ENCODE measurements around the gene TMEM196. TPM values are rescaled to one million over a fixed set of nuclear protein-coding genes. Genes with fewer than 3 reads are reported as not detected.
A peak's percentile ranks its signal among the peaks of the same experiment; 100 is the strongest.

TMEM196 gene
- total RNA-seq, 1 donor from 2014 or later: not detected

DNA sequence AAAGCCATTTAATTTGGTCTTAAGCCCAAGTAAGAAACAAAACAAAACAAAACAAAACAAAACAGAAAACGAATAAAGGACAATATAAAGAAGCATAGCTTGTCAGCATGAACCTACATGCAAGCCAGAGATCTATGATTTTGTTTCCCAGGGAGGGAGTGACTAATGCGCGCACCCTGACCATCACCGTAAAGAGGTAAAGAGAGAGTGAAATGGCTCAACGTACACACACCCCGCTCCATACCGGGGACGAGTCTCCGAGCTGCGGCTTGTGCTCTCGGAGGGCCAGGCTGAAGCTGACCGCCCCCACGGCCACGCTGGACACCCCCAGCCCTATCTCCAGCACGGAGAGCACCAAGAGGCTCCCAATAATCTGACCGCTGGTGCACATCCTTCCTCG, 1.1 kb downstream of the TMEM196 start:
- H3K4me3 Mint-ChIP-seq: peak overlapping the region; percentile 96
- no peak overlapping the region for H2AFZ ChIP-seq (replicated peaks)
- no peaks in the 10 kb centered on the region for H3K9me3 Mint-ChIP-seq
- H3K27me3 Mint-ChIP-seq (ENCODE audit: insufficient read depth, low read depth): peaks cover 11% of the 10 kb centered on the region
- H3K36me3 Mint-ChIP-seq: no peaks in the 10 kb centered on the region
- peaks cover 7% of the 10 kb centered on the region for H4K20me1 ChIP-seq (ENCODE audit: low read depth)
- H3K4me2 ChIP-seq: peak overlapping the region; percentile 91
- no peak overlapping the region for H3K9ac ChIP-seq
- H3K27ac Mint-ChIP-seq: peak overlapping the region; percentile 73
- no peaks in the 10 kb centered on the region for H3K79me2 ChIP-seq (ENCODE audit: low read depth)
- peaks cover 21% of the 10 kb centered on the region for H3K4me1 Mint-ChIP-seq
- no peak overlapping the region for H3K27ac ChIP-seq
- H3K4me1 ChIP-seq: peaks cover 9% of the 10 kb centered on the region
- peaks cover 61% of the 10 kb centered on the region for H3K27me3 ChIP-seq
- H3K9me3 ChIP-seq (ENCODE audit: low read depth): no peaks in the 10 kb centered on the region
- H3F3A ChIP-seq (ENCODE audit: low read depth): peaks cover 22% of the 10 kb centered on the region
- no peaks in the 10 kb centered on the region for H3K36me3 ChIP-seq
- peak overlapping the region; percentile 54 for H3K4me3 ChIP-seq
- TF ChIP-seq, protein P1, sequence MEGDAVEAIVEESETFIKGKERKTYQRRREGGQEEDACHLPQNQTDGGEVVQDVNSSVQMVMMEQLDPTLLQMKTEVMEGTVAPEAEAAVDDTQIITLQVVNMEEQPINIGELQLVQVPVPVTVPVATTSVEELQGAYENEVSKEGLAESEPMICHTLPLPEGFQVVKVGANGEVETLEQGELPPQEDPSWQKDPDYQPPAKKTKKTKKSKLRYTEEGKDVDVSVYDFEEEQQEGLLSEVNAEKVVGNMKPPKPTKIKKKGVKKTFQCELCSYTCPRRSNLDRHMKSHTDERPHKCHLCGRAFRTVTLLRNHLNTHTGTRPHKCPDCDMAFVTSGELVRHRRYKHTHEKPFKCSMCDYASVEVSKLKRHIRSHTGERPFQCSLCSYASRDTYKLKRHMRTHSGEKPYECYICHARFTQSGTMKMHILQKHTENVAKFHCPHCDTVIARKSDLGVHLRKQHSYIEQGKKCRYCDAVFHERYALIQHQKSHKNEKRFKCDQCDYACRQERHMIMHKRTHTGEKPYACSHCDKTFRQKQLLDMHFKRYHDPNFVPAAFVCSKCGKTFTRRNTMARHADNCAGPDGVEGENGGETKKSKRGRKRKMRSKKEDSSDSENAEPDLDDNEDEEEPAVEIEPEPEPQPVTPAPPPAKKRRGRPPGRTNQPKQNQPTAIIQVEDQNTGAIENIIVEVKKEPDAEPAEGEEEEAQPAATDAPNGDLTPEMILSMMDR (IDR thresholded peaks at IDR 0.05): no peak
- TF ChIP-seq EZH2phosphoT487 (IDR thresholded peaks at IDR 0.05) (no peak), EZH2 (IDR thresholded peaks at IDR 0.05) (no peak)
- peak; percentile 47 for DNase-seq (ENCODE audit: low spot score)

DNA sequence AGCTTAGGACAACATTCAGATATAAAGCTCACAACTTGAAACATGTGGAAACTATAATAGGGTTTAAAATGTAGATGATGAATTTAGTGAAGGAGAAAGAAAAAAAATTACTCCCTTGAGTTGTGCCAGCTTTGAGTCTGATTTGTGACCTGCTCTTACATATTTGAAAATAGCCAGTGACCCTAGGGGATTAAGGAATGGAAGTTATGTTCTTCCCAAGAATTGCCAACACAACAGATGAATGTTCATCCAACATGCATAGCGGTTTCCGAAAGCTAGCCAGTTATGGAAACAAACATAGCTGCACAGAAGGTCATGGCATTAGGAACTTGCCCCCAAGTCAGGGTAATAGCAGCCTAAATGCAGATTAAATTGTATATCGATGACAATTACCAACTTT, 10.8 kb downstream of the TMEM196 start:
- no peaks in the 10 kb centered on the region for H3K4me1 Mint-ChIP-seq
- Histone ChIP-seq H3K4me3 (no peak overlapping the region), H3F3A (ENCODE audit: low read depth) (no peaks in the 10 kb centered on the region), H3K27me3 (no peaks in the 10 kb centered on the region), H3K4me1 (no peaks in the 10 kb centered on the region), H3K9me3 (ENCODE audit: low read depth) (no peaks in the 10 kb centered on the region), H3K79me2 (ENCODE audit: low read depth) (no peaks in the 10 kb centered on the region), H3K27ac (no peak overlapping the region), H4K20me1 (ENCODE audit: low read depth) (no peaks in the 10 kb centered on the region), H3K36me3 (no peaks in the 10 kb centered on the region), H2AFZ (replicated peaks) (no peak overlapping the region), H3K4me2 (no peak overlapping the region), H3K9ac (no peak overlapping the region)
- H3K4me3 Mint-ChIP-seq: no peak overlapping the region
- DNase-seq (ENCODE audit: low spot score): no peak
- no peaks in the 10 kb centered on the region for H3K36me3 Mint-ChIP-seq
- no peak overlapping the region for H3K27ac Mint-ChIP-seq
- H3K9me3 Mint-ChIP-seq: no peaks in the 10 kb centered on the region
- no peak for TF ChIP-seq EZH2 (IDR thresholded peaks at IDR 0.05)
- TF ChIP-seq EZH2phosphoT487 (IDR thresholded peaks at IDR 0.05): no peak
- TF ChIP-seq, protein P1 (IDR thresholded peaks at IDR 0.05): no peak
- no peaks in the 10 kb centered on the region for H3K27me3 Mint-ChIP-seq (ENCODE audit: insufficient read depth, low read depth)

DNA sequence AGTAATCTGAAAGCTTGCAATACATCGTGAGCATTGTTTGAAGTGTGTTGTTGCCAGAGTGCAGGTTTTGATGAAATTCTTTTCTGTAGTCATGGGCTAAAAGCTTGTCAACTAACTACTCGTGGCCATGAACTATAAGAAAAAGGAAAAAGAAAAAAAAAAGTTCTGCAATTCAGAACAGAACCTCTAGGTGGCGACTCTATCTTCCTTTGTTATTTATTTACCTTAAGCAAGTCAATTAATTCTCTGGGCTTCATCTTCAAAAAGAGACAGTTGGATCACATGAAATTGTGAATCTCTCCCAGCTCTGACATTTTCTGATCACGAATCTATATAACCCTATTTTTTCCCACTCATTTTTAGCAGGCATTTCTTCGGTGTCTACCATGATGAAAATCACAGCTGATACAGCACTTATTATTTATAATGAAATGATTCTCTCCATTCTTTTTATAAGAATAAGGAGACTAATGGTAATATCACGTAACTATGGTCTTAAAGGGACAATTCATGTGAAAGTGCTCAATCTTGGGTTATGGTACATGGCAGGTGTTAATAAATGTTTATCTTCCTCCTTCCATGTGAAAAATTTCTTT, 18.8 kb downstream of the TMEM196 start:
- H3K27ac Mint-ChIP-seq: no peak overlapping the region
- no peak overlapping the region for H3K4me3 ChIP-seq
- H3K79me2 ChIP-seq (ENCODE audit: low read depth): no peaks in the 10 kb centered on the region
- no peaks in the 10 kb centered on the region for H3K36me3 Mint-ChIP-seq
- H3K27me3 ChIP-seq: no peaks in the 10 kb centered on the region
- peak; percentile 15 for DNase-seq (ENCODE audit: low spot score)
- H3K9me3 ChIP-seq (ENCODE audit: low read depth): no peaks in the 10 kb centered on the region
- H3K27me3 Mint-ChIP-seq (ENCODE audit: insufficient read depth, low read depth): peaks cover 3% of the 10 kb centered on the region
- no peaks in the 10 kb centered on the region for H4K20me1 ChIP-seq (ENCODE audit: low read depth)
- H3K9me3 Mint-ChIP-seq: no peaks in the 10 kb centered on the region
- no peak overlapping the region for H3K4me2 ChIP-seq
- no peak overlapping the region for H3K27ac ChIP-seq
- TF ChIP-seq EZH2phosphoT487 (IDR thresholded peaks at IDR 0.05): no peak
- TF ChIP-seq, protein P1 (IDR thresholded peaks at IDR 0.05): peak; percentile 88
- no peaks in the 10 kb centered on the region for H3K36me3 ChIP-seq
- H3F3A ChIP-seq (ENCODE audit: low read depth): no peaks in the 10 kb centered on the region
- H2AFZ ChIP-seq (replicated peaks): no peak overlapping the region
- no peak overlapping the region for H3K4me3 Mint-ChIP-seq
- no peaks in the 10 kb centered on the region for H3K4me1 ChIP-seq
- no peaks in the 10 kb centered on the region for H3K4me1 Mint-ChIP-seq
- no peak overlapping the region for H3K9ac ChIP-seq

Data from neural progenitor cell (in vitro differentiated cells).